Activated T-cell treated with anti-CD3 and anti-CD28 coated beads, Interleukin-2, amount 50 U/mL, for 1 hour (primary cell): ENCODE results near the gene MTTP.
"Not testable (repeated sequence)": the region's sequence is repeated elsewhere in the genome, so short reads cannot be mapped to it uniquely, and the experiment has no call there.

Experiments
- DNase-seq: peaks from one replicate; pipeline ENCODE4 v3.0.0-alpha.2; 2020

Gene MTTP

GRCh38 chr4:99574530-99575324 is at the start of gene MTTP:
Gene MTTP, plus strand, starts transcription at chr4:99574824. Its CDS starts 86 bp downstream, at chr4:99574910.
- DNase-seq: no peak

DNA sequence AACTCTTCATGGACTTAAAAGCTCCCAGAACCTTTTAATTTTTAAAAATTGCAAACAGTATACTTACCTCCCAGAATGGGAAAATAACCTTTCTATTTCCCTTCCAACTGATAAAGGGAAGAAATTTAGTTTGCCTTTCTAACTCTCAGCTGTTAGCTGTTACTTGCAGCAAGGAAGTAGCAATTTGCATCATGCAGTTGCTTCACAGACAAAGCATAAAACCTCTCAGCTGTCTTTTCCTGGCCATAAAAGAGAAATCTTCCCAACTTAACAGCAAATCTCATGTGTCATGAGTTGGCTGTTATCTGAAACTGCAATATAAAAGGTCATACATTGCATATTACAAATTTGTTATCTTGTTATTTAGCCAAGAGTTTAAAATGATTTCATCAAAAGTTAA is 45.4 kb upstream of the MTTP start:
- no peak for DNase-seq

DNA sequence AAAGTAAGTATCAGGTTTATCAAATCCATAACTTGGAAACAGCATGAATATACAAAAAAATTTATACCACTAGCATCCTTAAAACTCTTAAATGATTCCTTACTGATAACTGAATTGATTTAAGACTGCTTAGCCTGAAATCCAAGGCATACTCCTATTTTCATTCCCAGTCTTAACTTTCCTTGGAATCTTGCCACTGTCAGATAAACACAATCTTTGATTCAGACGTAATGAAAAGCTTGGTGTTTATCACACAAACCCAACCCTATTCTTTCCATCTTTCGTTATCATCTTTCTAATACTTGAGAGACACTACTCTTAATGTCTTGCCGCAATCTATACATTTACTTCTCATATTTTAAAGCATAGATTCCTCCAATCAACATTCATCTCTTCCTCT is 44.7 kb upstream of the MTTP start:
- no peak for DNase-seq

- not testable (repeated sequence) for DNase-seq
Observed at GRCh38 chr4:99534699-99535098, 39.9 kb upstream of the MTTP start.

- no peak for DNase-seq
Observed at GRCh38 chr4:99536271-99536670, 38.4 kb upstream of the MTTP start.

- no peak for DNase-seq
Observed at GRCh38 chr4:99536848-99537247, 37.8 kb upstream of the MTTP start.

DNA sequence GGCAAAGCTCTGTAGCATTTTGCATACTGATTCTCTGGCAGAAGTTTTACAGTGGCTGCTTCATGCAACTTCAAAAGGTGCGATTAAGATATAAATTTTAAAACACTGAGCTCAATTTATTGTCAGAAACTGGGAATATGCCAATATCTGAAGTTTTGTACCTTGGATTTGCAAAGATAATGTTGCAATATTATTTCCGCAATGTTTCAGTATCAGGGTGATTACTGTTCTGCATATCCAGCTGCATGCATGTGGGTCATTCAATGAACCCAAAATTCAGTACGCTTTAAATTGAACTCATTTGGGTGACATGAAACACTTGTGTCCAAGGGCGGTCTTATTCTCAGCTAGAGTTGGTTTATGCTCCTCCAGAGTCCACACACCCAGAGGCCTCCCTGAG is 37.0 kb upstream of the MTTP start:
- DNase-seq: no peak

DNA sequence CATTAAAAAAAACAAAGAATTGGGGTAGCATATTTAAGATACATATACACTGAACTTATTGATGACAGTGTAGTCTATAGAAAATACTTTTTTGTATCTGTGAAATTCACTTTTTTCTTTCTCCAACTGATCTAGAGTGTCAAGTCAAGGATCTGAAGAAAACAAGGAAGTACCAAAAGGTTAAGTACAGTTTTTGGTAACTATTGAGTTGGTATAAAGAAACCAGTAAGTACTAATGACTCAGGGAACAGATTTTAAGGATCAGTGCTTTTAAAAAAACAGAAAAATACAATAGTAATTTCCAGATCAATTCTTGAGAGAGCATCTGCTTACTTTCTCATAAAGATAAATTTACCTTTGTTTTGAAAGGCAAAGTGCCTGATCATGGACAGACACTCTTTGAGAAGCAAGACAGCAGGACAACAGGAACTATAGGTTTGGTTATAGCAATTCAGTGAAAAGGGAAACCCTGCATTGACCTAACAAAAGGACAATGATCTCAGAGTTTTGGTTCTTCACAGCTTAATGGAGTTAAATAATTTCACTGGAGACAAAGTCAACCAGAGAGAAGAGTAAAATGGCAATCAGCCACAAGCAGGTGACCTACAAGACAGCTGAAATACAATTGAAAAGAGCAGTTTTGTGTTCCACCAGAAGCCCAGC is 34.2 kb upstream of the MTTP start:
- no peak for DNase-seq

DNA sequence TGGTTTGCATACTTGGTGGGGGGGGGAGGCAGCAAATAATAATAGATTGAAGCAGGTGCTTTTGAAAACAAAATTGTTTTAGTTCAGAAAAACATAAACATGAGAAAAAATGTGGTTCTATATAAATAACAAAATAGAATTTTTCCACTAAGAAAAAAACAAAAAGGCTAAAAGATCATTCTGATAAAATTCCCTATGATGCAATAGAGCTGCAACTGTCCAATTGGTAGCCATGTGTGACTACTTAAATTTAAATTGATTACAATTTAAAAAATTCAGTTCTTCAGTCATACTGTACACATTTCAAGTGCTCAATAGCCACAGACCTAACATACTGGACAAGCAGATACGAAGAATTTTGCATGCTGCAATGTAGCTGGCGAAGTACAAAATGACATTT is 21.8 kb upstream of the MTTP start:
- DNase-seq: no peak

GRCh38 chr4:99563310-99564186 is 11.1 kb upstream of the MTTP start, which contains the start of gene TRMT10A:
Gene TRMT10A, minus strand, starts transcription at chr4:99564039. Its CDS starts 4,701 bp downstream, at chr4:99559338.
- DNase-seq: peak; percentile 91

GRCh38 chr4:99564921-99565320 is 9.7 kb upstream of the MTTP start:
- no peak for DNase-seq

DNA sequence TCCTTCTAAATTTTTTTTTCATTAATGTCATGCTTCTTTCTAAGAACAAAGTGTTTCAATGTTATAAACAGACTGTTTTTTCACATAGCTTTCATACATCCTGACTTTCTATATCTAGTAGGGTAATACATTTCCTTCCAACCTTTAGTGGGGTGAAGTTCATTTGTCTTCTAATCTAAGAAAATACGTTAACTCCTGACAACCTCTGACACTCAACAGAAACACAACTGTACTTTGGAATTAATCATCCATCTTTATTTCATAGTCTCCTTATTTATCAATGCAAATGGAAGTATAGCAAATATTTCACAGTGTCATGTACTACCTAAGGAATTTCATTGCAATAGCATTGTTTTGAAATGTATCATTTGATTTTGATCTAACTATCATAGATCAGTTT is 2.7 kb upstream of the MTTP start:
- no peak for DNase-seq

GRCh38 chr4:99572527-99573240 is 1.9 kb upstream of the MTTP start:
- DNase-seq: no peak

DNA sequence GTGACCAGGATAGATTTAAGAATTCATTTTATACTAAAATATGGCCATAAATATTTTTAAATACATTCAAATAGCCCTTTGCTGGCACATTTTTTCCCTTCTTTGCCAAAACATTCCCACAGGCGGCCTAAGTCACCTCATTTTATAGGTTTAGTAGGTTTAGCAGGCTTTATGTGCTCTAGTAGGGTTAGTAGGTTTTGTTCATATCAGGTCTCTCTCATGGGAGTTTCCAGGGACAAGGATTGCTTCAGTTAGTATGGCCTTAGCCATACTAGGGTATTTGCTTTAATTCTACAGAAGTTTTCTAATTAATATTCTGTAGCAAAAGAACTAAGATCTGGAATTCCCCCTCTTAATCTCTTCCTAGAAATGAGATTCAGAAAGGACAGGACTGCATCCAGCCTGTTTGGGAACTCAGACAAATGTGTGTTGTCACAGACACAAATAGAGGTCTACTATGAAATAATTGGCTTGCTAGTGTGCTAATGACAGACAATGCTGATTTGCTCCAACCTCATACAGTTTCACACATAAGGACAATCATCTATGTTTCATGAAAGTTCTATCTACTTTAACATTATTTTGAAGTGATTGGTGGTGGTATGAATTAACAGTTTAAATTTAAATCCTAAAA is 772 bp upstream of the MTTP start:
- no peak for DNase-seq

GRCh38 chr4:99578714-99579113 is 4.1 kb downstream of the MTTP start:
- no peak for DNase-seq

DNA sequence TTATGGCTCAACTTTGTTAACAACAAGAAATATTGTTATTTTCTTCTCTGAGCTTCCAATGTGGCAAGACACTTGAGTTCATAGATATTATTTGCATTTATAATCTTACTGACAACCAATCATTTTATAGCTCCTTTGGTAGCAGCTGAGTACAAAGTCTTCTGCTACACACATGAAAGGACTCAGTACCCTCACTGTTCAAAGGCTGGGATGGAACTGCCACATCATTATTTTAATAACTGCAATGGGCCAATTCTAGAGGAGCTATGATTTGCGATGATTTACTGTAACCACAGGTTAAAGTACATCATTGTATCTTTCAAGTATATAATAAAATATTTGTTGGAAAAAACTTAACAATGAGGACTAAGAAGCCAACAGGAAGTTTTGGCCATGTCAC is 10.9 kb downstream of the MTTP start:
- DNase-seq: no peak

GRCh38 chr4:99586322-99586721 is 11.7 kb downstream of the MTTP start:
- DNase-seq: no peak

DNA sequence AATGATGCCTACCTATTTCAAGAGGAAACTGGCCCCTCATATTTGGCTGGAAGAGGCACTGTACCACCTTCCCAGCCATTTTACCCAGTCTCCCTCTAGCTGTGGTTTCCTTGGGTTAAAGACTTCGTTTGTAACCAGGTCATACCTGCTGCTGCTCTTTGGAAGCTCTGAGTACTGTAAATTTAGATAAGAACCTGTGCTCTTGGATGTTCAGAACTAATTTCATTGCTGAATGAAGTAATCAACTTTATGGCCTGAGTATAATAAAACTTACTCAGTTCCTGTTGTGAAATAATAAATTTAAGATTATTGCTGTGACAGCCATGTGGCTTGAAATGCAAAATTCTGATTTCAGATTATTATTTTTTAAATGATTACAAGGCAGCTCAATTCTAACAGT is 12.2 kb downstream of the MTTP start:
- no peak for DNase-seq

DNA sequence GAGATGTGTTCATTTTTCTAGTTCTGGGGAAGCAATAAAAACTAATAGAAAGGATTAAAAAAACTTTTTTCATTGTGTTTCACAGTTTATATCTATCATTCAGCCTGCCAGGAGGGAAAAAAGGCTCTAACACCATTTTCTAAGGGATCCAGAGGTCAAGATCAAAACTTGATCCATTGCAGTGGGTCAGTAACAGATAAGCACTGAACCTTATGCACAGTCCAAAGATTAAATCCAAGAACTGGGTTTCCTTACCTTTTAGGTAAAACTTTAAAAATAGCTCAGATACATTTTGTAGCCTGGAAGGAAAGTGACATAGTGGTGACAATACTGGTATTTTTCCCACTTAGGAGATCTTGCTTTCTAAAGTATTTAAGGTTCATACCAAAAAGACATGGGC is 12.7 kb downstream of the MTTP start:
- no peak for DNase-seq

GRCh38 chr4:99587803-99588202 is 13.2 kb downstream of the MTTP start:
- no peak for DNase-seq

DNA sequence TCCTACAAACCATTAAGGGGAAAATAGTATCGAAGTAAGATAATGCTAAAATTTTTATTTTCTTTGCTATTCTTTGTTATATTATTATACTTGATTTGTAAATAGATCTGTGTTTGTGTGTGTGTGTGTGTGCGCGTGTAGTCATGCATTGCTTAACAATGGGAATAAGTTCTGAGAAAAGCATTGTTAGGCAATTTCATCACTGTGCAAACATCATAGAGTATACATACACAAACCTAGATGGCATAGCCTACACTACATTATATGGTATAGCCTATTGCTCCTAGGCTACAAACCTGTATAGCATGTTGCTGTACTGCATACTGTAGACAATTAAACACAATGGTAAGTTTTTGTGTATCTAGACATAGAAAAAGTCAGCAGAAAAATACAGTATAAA is 17.1 kb downstream of the MTTP start:
- DNase-seq: no peak
